Thoracic aorta (tissue), 2 donors: Measurements from ENCODE around the gene RANBP3. TPM values are rescaled to one million over a fixed set of nuclear protein-coding genes. Genes with fewer than 3 reads are reported as not detected.

Source experiments
- ATAC-seq: fragments of 150-250 bp; one replicate; pipeline ENCODE4 v1.8.0; 2017; ENCODE audit warnings: low read depth; ENCODE audit not compliant: insufficient number of reproducible peaks, low FRiP score
- DNase-seq: peaks from one replicate; pipeline ENCODE4 v3.0.0-alpha.2; 2020; ENCODE audit warnings: low spot score
- H3K27ac ChIP-seq, 2 donors: fragments of 200-600 bp; sonication (generic); 1 replicate in 1 of 2; 2 replicates in 1 of 2; pipeline ENCODE4 v1.5.1; 2016; ENCODE audit warnings: mild to moderate bottlenecking in 2 of 2, moderate library complexity in 2 of 2
- H3K27me3 ChIP-seq: fragments of 200-600 bp; sonication (generic); replicated peaks from 2 replicates; pipeline ENCODE4 v1.6.0; 2016; ENCODE audit warnings: mild to moderate bottlenecking; ENCODE audit not compliant: insufficient read depth
- H3K36me3 ChIP-seq: fragments of 200-600 bp; sonication (generic); one replicate; pipeline ENCODE4 v1.5.1; 2016
- H3K4me1 ChIP-seq, 2 donors: fragments of 200-600 bp; sonication (generic); 1 replicate in 1 of 2; 2 replicates in 1 of 2; pipeline versions ENCODE4 v1.5.1 to v1.6.0; 2016; ENCODE audit warnings: low read depth in 2 of 2, mild to moderate bottlenecking in 1 of 2; ENCODE audit not compliant: control insufficient read depth in 1 of 2
- H3K4me3 ChIP-seq: fragments of 200-600 bp; sonication (generic); 2 replicates; pipeline ENCODE4 v1.5.1; 2016; ENCODE audit warnings: mild to moderate bottlenecking
- H3K9me3 ChIP-seq: fragments of 200-600 bp; sonication (generic); 2 replicates; pipeline ENCODE4 v1.5.1; 2016
- total RNA-seq, 2 donors: library from RNA; depleted of rRNA; stranded (reverse); fragments of >200 nt; gene quantifications; one replicate each; pipeline versions ENCODE4 v1.1.0 to v1.2.3, GENCODE V29; 2016
- TF ChIP-seq, protein P1 (sequence below): fragments of 200-600 bp; sonication (generic); IDR thresholded peaks from one replicate; pipeline ENCODE4 v1.5.1; 2019; ENCODE audit warnings: antibody characterized with exemption

The RANBP3 gene
- total RNA-seq, 2 donors from 2014 or later, result 51.4 to 101 TPM

DNA sequence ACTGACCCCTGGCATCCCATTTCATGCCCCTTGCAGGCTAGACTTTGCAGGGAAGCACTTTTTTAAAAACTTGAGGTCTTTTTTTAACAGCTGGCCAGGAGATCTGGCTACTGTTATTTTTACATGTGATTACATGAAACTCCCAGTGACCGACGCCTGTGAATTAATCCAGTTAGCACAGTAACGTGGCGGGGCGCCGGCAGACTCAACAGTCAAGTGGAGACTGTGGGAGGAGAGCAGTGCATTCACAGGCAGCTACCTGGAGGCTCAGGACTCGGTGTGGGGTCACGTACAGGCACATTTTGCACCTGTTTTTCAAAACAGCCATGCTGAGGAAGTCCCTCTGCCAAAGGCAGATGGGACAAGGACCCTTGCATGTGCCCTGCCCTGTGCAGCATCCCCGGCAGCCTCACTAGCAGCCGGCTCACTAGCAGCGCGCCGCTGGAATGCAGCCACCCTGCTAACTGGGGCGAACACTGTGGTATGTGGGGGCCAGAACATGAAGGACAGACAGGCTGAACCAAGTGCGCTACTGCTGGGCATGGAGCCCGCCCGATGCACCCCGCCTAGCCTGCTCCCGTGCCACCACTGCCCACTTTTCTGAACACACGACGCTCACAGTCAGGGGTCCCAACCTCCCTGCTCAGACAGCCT lies 45.2 kb downstream of the RANBP3 start:
- no peak for ATAC-seq
- Histone ChIP-seq H3K4me3 (no peak overlapping the region), H3K36me3 (peaks cover 36% of the 10 kb centered on the region), H3K4me1 (peaks cover 4 to 19% of the 10 kb centered on the region in 2 donors), H3K9me3 (no peaks in the 10 kb centered on the region), H3K27me3 (no peaks in the 10 kb centered on the region), H3K27ac (no peak overlapping the region)
- DNase-seq, result no peak
- TF ChIP-seq, protein P1, sequence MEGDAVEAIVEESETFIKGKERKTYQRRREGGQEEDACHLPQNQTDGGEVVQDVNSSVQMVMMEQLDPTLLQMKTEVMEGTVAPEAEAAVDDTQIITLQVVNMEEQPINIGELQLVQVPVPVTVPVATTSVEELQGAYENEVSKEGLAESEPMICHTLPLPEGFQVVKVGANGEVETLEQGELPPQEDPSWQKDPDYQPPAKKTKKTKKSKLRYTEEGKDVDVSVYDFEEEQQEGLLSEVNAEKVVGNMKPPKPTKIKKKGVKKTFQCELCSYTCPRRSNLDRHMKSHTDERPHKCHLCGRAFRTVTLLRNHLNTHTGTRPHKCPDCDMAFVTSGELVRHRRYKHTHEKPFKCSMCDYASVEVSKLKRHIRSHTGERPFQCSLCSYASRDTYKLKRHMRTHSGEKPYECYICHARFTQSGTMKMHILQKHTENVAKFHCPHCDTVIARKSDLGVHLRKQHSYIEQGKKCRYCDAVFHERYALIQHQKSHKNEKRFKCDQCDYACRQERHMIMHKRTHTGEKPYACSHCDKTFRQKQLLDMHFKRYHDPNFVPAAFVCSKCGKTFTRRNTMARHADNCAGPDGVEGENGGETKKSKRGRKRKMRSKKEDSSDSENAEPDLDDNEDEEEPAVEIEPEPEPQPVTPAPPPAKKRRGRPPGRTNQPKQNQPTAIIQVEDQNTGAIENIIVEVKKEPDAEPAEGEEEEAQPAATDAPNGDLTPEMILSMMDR, result no peak

DNA sequence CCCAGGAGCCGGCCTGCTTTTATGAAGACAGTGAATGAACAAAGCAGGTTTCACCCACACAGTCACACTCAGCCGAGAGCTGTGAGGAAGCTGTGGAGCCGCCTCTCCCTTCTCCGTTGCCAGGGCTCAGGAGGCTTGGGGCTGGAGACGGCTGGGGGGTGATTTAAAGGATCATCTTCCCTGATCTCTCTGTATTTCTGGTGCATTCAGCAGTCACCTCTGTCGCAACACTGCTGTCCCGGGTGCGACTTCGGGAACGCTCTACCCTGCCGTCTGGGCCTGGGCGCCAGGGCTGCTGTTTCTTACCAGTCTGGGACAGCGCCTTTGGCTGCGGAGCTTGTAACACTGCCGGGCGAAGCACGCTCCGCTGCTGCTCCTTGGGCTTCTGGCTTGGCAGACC lies 45.8 kb downstream of the RANBP3 start:
- ATAC-seq (no peak), DNase-seq (no peak)
- Histone ChIP-seq H3K4me3 (no peak overlapping the region), H3K4me1 (peaks cover 4 to 25% of the 10 kb centered on the region in 2 donors), H3K27ac (no peak overlapping the region), H3K36me3 (peaks cover 39% of the 10 kb centered on the region), H3K9me3 (no peaks in the 10 kb centered on the region), H3K27me3 (no peaks in the 10 kb centered on the region)
- TF ChIP-seq, protein P1, result no peak

DNA sequence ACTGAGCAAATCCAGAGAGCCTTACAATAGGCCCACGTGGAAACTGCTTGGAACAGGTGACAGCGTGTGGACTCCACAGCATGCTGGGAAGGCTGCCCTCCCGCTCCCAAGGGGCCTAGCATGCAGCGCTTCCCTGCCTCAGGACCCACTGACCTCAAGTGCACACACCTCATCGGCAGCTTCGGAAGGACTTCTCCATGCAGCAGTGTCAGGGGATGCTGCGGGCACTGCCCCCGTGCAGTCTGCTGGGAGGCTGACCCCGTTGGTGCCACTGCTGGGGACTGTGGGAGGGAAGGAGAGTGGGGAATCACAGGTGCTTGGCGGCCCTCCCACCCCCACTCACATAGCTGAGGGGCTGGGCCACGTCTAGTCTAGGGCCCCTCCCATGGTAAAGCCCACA lies 46.7 kb downstream of the RANBP3 start:
- Histone ChIP-seq H3K27ac (no peak overlapping the region), H3K4me3 (no peak overlapping the region), H3K9me3 (no peaks in the 10 kb centered on the region), H3K27me3 (no peaks in the 10 kb centered on the region), H3K36me3 (peaks cover 39% of the 10 kb centered on the region), H3K4me1 (peaks cover 6 to 34% of the 10 kb centered on the region in 2 donors)
- TF ChIP-seq, protein P1, result no peak
- ATAC-seq, result no peak
- DNase-seq, result no peak

DNA sequence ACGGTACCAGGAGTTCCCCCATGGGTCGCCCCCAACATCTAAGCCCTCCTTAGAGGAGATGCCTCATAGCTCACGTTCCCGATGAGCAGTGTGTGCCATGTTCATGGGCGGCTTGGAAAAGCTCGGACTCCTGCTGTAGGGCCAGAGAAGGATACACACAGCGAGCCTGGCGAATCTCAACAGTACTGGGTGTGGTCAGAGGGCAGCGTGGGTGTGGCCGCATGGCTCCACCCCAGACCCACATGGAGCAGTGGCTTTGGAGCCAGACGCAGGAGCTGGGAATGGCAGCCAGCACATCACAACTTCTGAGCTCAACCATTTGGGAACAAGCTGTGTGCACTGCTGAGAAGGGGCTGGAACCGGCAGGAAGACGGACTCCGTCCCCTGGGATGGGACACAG lies 48.3 kb downstream of the RANBP3 start:
- no peaks in the 10 kb centered on the region for H3K9me3 ChIP-seq
- no peak for DNase-seq
- no peak for ATAC-seq
- H3K27me3 ChIP-seq, result no peaks in the 10 kb centered on the region
- TF ChIP-seq, protein P1, result no peak
- H3K4me3 ChIP-seq, result no peak overlapping the region
- peaks cover 4 to 26% of the 10 kb centered on the region in 2 donors for H3K4me1 ChIP-seq
- H3K36me3 ChIP-seq, result peaks cover 48% of the 10 kb centered on the region
- no peak overlapping the region for H3K27ac ChIP-seq

DNA sequence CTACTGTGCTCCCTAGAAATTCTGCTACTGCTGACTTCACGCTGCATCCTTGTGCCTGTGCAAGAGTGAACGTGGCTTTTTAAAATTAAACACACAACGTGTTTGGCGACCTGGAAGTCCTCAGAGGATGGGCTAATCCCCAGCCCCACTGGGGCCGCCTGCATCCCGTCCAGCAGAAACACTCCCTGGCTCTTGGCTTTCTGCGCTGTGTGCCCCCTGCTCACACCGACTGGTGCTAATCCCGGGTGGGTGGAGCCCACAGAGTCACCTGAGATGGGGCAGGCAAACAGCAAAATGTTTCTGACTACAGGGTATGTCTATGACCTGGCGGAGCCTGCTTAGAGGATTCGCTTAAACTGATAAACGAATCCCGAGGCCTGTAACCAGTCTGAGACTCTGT lies 48.8 kb downstream of the RANBP3 start:
- DNase-seq, result no peak
- ATAC-seq, result no peak
- H3K4me1 ChIP-seq, result peaks cover 4 to 22% of the 10 kb centered on the region in 2 donors
- no peak overlapping the region for H3K27ac ChIP-seq
- H3K4me3 ChIP-seq, result no peak overlapping the region
- peaks cover 51% of the 10 kb centered on the region for H3K36me3 ChIP-seq
- H3K27me3 ChIP-seq, result no peaks in the 10 kb centered on the region
- TF ChIP-seq, protein P1, result no peak
- no peaks in the 10 kb centered on the region for H3K9me3 ChIP-seq
